Activated CD8-positive, alpha-beta T cell treated with anti-CD3 and anti-CD28 coated beads for 36 hours (primary cell): Measurements from ENCODE around the gene ZNF688. TPM values are rescaled to one million over a fixed set of nuclear protein-coding genes. Genes with fewer than 3 reads are reported as not detected.

ENCODE experiments used
- ATAC-seq: fragments of 200-7000 bp; cut with Tn5 transposase; one replicate; pipeline ENCODE4 v1.10.0; 2021; ENCODE audit warnings: mild to moderate bottlenecking, moderate library complexity
- CTCF ChIA-PET: fragments of 350-600 bp; sonication (Branson Sonifier 250); formaldehyde crosslinking; loops from one replicate; lab custom pipeline; 2021; ENCODE audit warnings: antibody characterized with exemption; lab: Charles Lee
- POLR2A ChIA-PET: fragments of 350-600 bp; sonication (Branson Sonifier 250); formaldehyde crosslinking; loops from one replicate; lab custom pipeline; 2021; ENCODE audit warnings: antibody characterized with exemption; lab: Charles Lee
- DNase-seq: peaks from one replicate; pipeline ENCODE4 v3.0.0-alpha.2; 2020
- H3K27ac Mint-ChIP-seq: one replicate; pipeline ENCODE4 v1.8.0; 2021; ENCODE audit warnings: mild to moderate bottlenecking, mixed read lengths
- H3K27me3 Mint-ChIP-seq: one replicate; pipeline ENCODE4 v1.8.0; 2021; ENCODE audit warnings: mixed read lengths
- H3K36me3 Mint-ChIP-seq: one replicate; pipeline ENCODE4 v1.8.0; 2021; ENCODE audit warnings: low read depth, mixed read lengths
- H3K4me1 Mint-ChIP-seq: one replicate; pipeline ENCODE4 v1.8.0; 2021; ENCODE audit warnings: low read depth, mixed read lengths
- H3K4me3 Mint-ChIP-seq: one replicate; pipeline ENCODE4 v1.8.0; 2021; ENCODE audit warnings: mild to moderate bottlenecking, moderate library complexity, mixed read lengths
- H3K9me3 Mint-ChIP-seq: one replicate; pipeline ENCODE4 v1.8.0; 2021; ENCODE audit warnings: mixed read lengths
- CTCF ChIP-seq: fragments of 200-600 bp; IDR thresholded peaks from one replicate; pipeline ENCODE4 v1.8.0; 2022; ENCODE audit warnings: antibody characterized with exemption, mild to moderate bottlenecking
- intact Hi-C: fragments of 100-400 bp; cut with micrococcal nuclease; formaldehyde crosslinking; loops from one replicate; pipeline ENCODE4 v1.10.0; 2022
- total RNA-seq, 2 experiments: library from RNA; stranded (reverse); gene quantifications; one replicate each; pipeline ENCODE4 v1.2.3, GENCODE V29; 2021

Gene ZNF688
- total RNA-seq, 2 experiments from 2014 or later: 4.7 to 5.5 TPM

DNA sequence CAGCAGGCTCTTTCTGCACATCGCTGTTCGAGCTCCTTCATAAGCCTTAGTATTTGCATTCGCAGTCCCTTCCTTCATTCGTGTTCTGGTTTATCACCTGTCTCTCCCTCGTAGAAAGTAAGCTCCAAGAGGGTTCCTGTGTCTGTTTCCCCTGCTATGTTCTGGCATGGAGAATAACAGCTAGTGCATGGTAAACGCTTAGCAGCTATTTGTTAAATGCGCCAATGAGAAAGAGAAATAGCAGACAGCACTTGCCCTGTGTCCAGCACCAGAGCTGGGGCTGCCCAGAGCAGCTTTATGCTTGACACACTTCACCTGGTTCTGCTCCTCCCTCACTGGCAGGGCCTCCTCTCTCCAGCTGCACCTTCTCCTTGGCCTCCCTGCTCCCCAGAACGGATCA, 5.5 kb downstream of the ZNF688 start:
- H3K4me3 Mint-ChIP-seq: no peak overlapping the region
- no peak for TF ChIP-seq CTCF
- no peaks in the 10 kb centered on the region for H3K9me3 Mint-ChIP-seq
- no peak for ATAC-seq
- no peaks in the 10 kb centered on the region for H3K27me3 Mint-ChIP-seq
- peaks cover 35% of the 10 kb centered on the region for H3K4me1 Mint-ChIP-seq
- H3K27ac Mint-ChIP-seq: no peak overlapping the region
- ChIA-PET POLR2A (interaction anchor here (0.9 to 4.0 kb wide), 5 partner anchors 8 to 44 kb away, joined by 3 to 35 read pairs (median 4); partner anchors contain the start of genes ZNF689, ZNF747 and ZNF764), CTCF (interaction anchor here (1.1 to 2.6 kb wide), 6 partner anchors 31 to 136 kb away, joined by 3 to 11 read pairs (median 5); partner anchors contain the start of genes DCTPP1 and ZNF747)
- DNase-seq: no peak
- peaks cover 2% of the 10 kb centered on the region for H3K36me3 Mint-ChIP-seq
- intact Hi-C loops: no loop called here

- H3K4me3 Mint-ChIP-seq: no peak overlapping the region
- no peak for DNase-seq
- H3K4me1 Mint-ChIP-seq: peaks cover 34% of the 10 kb centered on the region
- no peak for TF ChIP-seq CTCF
- ChIA-PET POLR2A (interaction anchor here (1.2 to 4.0 kb wide), 4 partner anchors 7 to 45 kb away, joined by 4 to 35 read pairs (median 16); partner anchors contain the start of genes ZNF689, ZNF747 and ZNF764), CTCF (interaction anchor here (1.1 to 2.6 kb wide), 6 partner anchors 31 to 136 kb away, joined by 3 to 11 read pairs (median 5); partner anchors contain the start of genes DCTPP1 and ZNF747)
- intact Hi-C loops: no loop called here
- H3K36me3 Mint-ChIP-seq: peaks cover 2% of the 10 kb centered on the region
- H3K27ac Mint-ChIP-seq: no peak overlapping the region
- no peaks in the 10 kb centered on the region for H3K9me3 Mint-ChIP-seq
- no peaks in the 10 kb centered on the region for H3K27me3 Mint-ChIP-seq
- ATAC-seq: no peak
Observed at GRCh38 chr16:30565526-30565925, 6.0 kb downstream of the ZNF688 start.

DNA sequence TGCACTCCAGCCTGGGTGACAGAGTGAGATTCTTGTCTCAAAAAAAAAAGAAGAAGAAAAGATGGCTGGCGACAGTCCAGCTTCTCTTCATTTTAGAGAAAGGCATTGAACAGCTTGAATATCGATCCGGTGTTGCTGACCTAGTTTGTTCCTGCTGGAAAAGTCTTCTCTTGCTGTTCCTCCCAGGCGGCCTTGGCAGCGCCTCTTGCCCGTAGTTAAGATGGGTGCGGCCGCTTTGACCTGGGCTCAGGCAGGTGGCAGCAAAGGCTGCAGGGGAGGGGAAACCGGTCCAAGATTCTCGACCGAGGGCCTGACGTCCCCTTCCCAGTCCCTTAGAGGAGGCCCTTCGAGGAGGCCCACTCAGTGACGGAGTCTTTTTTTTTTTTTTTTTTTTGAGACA, 9.5 kb downstream of the ZNF688 start:
- POLR2A ChIA-PET: interaction anchor here (0.7 to 2.2 kb wide), 8 partner anchors 10 to 190 kb away, joined by 3 to 19 read pairs (median 4); partner anchors contain the start of gene ZNF747

GRCh38 chr16:30561089-30561816, 10.3 kb downstream of the ZNF688 start:
- peak overlapping the region; percentile 81 for H3K27ac Mint-ChIP-seq
- DNase-seq (peak; percentile 27), ATAC-seq (no peak)
- H3K4me1 Mint-ChIP-seq: peaks cover 19% of the 10 kb centered on the region
- no peaks in the 10 kb centered on the region for H3K9me3 Mint-ChIP-seq
- ChIA-PET CTCF (interaction anchor here (1.2 to 2.4 kb wide), 2 partner anchors 55 to 68 kb away, joined by 3 to 6 read pairs; no protein-coding TSS in a partner anchor), POLR2A (interaction anchor here (0.6 to 2.2 kb wide), 11 partner anchors 10 to 189 kb away, joined by 3 to 19 read pairs (median 3); partner anchors contain the start of genes ZNF688 and ZNF747)
- no peaks in the 10 kb centered on the region for H3K27me3 Mint-ChIP-seq
- no peak for TF ChIP-seq CTCF
- peak overlapping the region; percentile 76 for H3K4me3 Mint-ChIP-seq
- peaks cover 7% of the 10 kb centered on the region for H3K36me3 Mint-ChIP-seq
- intact Hi-C loops: no loop called here

More for the DNA sequence above, 9.5 kb downstream of the ZNF688 start:
- H3K27me3 Mint-ChIP-seq: no peaks in the 10 kb centered on the region
- TF ChIP-seq CTCF: no peak
- CTCF ChIA-PET: interaction anchor here (2.4 kb wide), 1 partner anchor 67 kb away, joined by 6 read pairs; no protein-coding TSS in a partner anchor
- intact Hi-C loops: no loop called here
- ATAC-seq (no peak), DNase-seq (no peak)
- no peaks in the 10 kb centered on the region for H3K9me3 Mint-ChIP-seq
- H3K36me3 Mint-ChIP-seq: peaks cover 5% of the 10 kb centered on the region
- H3K27ac Mint-ChIP-seq: peak overlapping the region; percentile 81
- peaks cover 22% of the 10 kb centered on the region for H3K4me1 Mint-ChIP-seq
- peak overlapping the region; percentile 76 for H3K4me3 Mint-ChIP-seq
